Airway epithelial cell (primary cell): ENCODE measurements around the gene CSF1. TPM values are rescaled to one million over a fixed set of nuclear protein-coding genes. Genes with fewer than 3 reads are reported as not detected.

Experiments used
- total RNA-seq: library from RNA; depleted of rRNA; stranded (reverse); fragments of >200 nt; gene quantifications from 2 replicates; pipeline ENCODE4 v1.2.3, GENCODE V29; 2015

CSF1 gene, protein sequence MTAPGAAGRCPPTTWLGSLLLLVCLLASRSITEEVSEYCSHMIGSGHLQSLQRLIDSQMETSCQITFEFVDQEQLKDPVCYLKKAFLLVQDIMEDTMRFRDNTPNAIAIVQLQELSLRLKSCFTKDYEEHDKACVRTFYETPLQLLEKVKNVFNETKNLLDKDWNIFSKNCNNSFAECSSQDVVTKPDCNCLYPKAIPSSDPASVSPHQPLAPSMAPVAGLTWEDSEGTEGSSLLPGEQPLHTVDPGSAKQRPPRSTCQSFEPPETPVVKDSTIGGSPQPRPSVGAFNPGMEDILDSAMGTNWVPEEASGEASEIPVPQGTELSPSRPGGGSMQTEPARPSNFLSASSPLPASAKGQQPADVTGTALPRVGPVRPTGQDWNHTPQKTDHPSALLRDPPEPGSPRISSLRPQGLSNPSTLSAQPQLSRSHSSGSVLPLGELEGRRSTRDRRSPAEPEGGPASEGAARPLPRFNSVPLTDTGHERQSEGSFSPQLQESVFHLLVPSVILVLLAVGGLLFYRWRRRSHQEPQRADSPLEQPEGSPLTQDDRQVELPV
- 4.2 and 4.9 TPM in 2 replicates for total RNA-seq

DNA sequence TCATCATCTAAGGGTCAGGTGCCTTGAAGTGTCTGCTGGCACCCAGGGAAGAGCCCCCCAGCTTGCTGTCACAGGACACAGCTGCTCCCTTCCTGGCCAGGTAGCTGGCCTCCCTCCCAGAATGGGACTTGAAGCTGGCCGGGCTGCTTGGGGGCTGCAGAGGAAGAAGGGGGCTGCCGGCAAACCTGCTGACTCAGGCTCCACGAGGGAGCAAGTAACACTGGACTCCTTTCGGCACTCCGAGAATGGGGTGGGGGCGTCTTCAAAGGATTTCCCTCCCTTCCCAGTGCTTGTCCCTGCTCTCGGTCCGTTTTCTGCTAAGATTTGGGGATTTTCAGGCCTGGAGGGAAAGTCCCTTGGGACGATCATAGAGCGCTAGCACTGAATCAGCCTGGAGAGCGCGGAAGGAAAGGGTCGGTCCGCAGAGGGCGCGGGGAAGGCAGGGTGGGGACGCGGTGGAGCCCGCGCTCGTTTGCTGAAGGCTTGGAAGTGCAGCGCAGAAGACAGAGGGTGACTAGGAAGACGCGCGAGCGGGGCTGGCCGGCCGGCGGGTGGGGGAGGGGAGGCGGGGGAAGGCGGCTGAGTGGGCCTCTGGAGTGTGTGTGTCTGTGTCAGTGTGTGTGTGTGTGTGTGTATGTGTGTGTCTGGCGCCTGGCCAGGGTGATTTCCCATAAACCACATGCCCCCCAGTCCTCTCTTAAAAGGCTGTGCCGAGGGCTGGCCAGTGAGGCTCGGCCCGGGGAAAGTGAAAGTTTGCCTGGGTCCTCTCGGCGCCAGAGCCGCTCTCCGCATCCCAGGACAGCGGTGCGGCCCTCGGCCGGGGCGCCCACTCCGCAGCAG, at the start of gene CSF1:
Gene CSF1, plus strand, starts transcription at position 727 of the 840 bp plus-strand sequence. CDS start 175 bp downstream, outside the sequence.

Other genes starting within 250 kb of the CSF1 start
- 4.6 and 5.8 TPM in 2 replicates for gene GSTM2, start 242.8 kb upstream of the CSF1 start, total RNA-seq
- gene GSTM1, start 223.0 kb upstream of the CSF1 start, total RNA-seq: 10.8 and 18.5 TPM in 2 replicates
- not detected in 2 replicates for gene GSTM5, start 198.6 kb upstream of the CSF1 start, total RNA-seq
- gene GSTM3, start 169.8 kb upstream of the CSF1 start, total RNA-seq: 30.6 and 61.5 TPM in 2 replicates
- gene EPS8L3, start 146.9 kb upstream of the CSF1 start, total RNA-seq: not detected in 2 replicates
- 35.2 and 37.7 TPM in 2 replicates for gene AHCYL1, start 73.9 kb downstream of the CSF1 start, total RNA-seq
- gene STRIP1, start 123.8 kb downstream of the CSF1 start, total RNA-seq: 24.3 and 25.1 TPM in 2 replicates
- gene ALX3, start 159.8 kb downstream of the CSF1 start, total RNA-seq: not detected in 2 replicates
- not detected in 2 replicates for gene UBL4B, start 201.6 kb downstream of the CSF1 start, total RNA-seq
- 0.19 and 0.21 TPM in 2 replicates for gene SLC6A17, start 239.6 kb downstream of the CSF1 start, total RNA-seq